HG03457 (cell line): ENCODE data around the gene FLVCR2.
"Not testable (repeated sequence)": the region's sequence is repeated elsewhere in the genome, so short reads cannot be mapped to it uniquely, and the experiment has no call there.

Source experiments
- ATAC-seq: cut with Tn5 transposase; IDR thresholded peaks from one replicate; pipeline ENCODE4 v1.9.1; 2021; ENCODE audit warnings: moderate number of reproducible peaks; ENCODE audit not compliant: unreplicated experiment

FLVCR2 gene

GRCh38 chr14:75591331-75591946, 13.0 kb downstream of the FLVCR2 start:
- no peak for ATAC-seq

GRCh38 chr14:75591987-75592575, 13.7 kb downstream of the FLVCR2 start:
- no peak for ATAC-seq

- no peak for ATAC-seq
Measured at GRCh38 chr14:75595226-75595625, 16.8 kb downstream of the FLVCR2 start.

GRCh38 chr14:75597149-75597548, 18.7 kb downstream of the FLVCR2 start:
- no peak for ATAC-seq

- ATAC-seq, result not testable (repeated sequence)
Measured at GRCh38 chr14:75600100-75600499, 21.7 kb downstream of the FLVCR2 start.

GRCh38 chr14:75601061-75601460, 22.6 kb downstream of the FLVCR2 start:
- ATAC-seq, result not testable (repeated sequence)

- no peak for ATAC-seq
Measured at GRCh38 chr14:75602503-75602902, 24.1 kb downstream of the FLVCR2 start.

- no peak for ATAC-seq
Measured at GRCh38 chr14:75604979-75605851, 26.8 kb downstream of the FLVCR2 start.

- ATAC-seq, result no peak
Measured at GRCh38 chr14:75605916-75606315, 27.5 kb downstream of the FLVCR2 start.

GRCh38 chr14:75607044-75607443, 28.6 kb downstream of the FLVCR2 start:
- ATAC-seq, result no peak

GRCh38 chr14:75607842-75608640, 29.6 kb downstream of the FLVCR2 start:
- no peak for ATAC-seq

GRCh38 chr14:75609116-75609515, 30.7 kb downstream of the FLVCR2 start:
- ATAC-seq, result no peak

- no peak for ATAC-seq
Measured at GRCh38 chr14:75609606-75610475, 31.4 kb downstream of the FLVCR2 start.

- no peak for ATAC-seq
Measured at GRCh38 chr14:75610834-75611233, 32.4 kb downstream of the FLVCR2 start.

GRCh38 chr14:75612157-75612556, 33.7 kb downstream of the FLVCR2 start:
- ATAC-seq, result no peak

GRCh38 chr14:75614179-75614578, 35.8 kb downstream of the FLVCR2 start:
- no peak for ATAC-seq

GRCh38 chr14:75615200-75615599, 36.8 kb downstream of the FLVCR2 start:
- ATAC-seq, result no peak

- no peak for ATAC-seq
Measured at GRCh38 chr14:75619548-75619947, 41.1 kb downstream of the FLVCR2 start.

- no peak for ATAC-seq
Measured at GRCh38 chr14:75625034-75625433, 46.6 kb downstream of the FLVCR2 start.

- no peak for ATAC-seq
Measured at GRCh38 chr14:75626396-75626795, 48.0 kb downstream of the FLVCR2 start.
